ENCODE data around the gene EXOSC9.

- TF ChIP-seq, protein P1, sequence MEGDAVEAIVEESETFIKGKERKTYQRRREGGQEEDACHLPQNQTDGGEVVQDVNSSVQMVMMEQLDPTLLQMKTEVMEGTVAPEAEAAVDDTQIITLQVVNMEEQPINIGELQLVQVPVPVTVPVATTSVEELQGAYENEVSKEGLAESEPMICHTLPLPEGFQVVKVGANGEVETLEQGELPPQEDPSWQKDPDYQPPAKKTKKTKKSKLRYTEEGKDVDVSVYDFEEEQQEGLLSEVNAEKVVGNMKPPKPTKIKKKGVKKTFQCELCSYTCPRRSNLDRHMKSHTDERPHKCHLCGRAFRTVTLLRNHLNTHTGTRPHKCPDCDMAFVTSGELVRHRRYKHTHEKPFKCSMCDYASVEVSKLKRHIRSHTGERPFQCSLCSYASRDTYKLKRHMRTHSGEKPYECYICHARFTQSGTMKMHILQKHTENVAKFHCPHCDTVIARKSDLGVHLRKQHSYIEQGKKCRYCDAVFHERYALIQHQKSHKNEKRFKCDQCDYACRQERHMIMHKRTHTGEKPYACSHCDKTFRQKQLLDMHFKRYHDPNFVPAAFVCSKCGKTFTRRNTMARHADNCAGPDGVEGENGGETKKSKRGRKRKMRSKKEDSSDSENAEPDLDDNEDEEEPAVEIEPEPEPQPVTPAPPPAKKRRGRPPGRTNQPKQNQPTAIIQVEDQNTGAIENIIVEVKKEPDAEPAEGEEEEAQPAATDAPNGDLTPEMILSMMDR (IDR thresholded peaks at IDR 0.05; ENCODE audit: borderline replicate concordance, extremely low read depth, low read length, poor library complexity, severe bottlenecking) = no peak
- no peak for TF ChIP-seq EZH2 (IDR thresholded peaks at IDR 0.05; ENCODE audit: borderline replicate concordance, low read depth, low read length, severe bottlenecking)
Observed at GRCh38 chr4:121776610-121777401, 24.3 kb upstream of the EXOSC9 start.
